Transverse colon (tissue), 3 donors: Measurements from ENCODE around the gene RANBP9.

Experiments used
- EP300 ChIP-seq: sonication (generic); formaldehyde crosslinking; IDR thresholded peaks from one replicate; pipeline ENCODE4 v1.6.1; 2017; ENCODE audit warnings: antibody characterized with exemption, low read depth
- POLR2A ChIP-seq: fragments of 450-650 bp; IDR thresholded peaks from one replicate; pipeline ENCODE4 v1.6.1; 2016; ENCODE audit warnings: antibody characterized with exemption, mild to moderate bottlenecking, moderate library complexity
- TF ChIP-seq, protein P1 (sequence below), 5 experiments: fragments of 200-600 bp in 3 of 5; fragments of 450-650 bp in 2 of 5; sonication (generic) in 3 of 5; IDR thresholded peaks; 1 replicate in 2 of 5; 2 replicates in 3 of 5; pipeline ENCODE4 v1.5.1; 2016 to 2017; ENCODE audit warnings: antibody characterized with exemption in 5 of 5, inconsistent platforms in 3 of 5, mild to moderate bottlenecking in 2 of 5, moderate library complexity in 1 of 5

DNA sequence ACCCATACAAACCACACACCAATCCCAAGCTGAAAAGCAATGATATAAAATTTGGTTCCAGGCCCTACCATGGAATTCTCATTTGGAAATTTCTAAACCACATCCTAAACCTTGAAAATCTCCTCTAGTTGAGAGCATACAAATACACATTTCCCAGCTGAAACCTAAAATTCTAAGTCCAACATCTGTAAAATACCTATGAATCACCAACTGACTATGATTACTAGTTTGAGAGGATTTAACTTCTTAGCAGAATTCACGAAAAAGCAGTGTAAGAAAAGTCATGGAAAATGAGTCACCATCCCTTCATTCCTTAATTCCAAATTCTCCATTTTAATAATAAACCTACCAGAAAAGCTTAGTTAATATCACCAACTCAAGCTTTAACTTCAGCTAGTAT lies 15.4 kb downstream of the RANBP9 start:
- TF ChIP-seq EP300, result no peak
- TF ChIP-seq, protein P1, sequence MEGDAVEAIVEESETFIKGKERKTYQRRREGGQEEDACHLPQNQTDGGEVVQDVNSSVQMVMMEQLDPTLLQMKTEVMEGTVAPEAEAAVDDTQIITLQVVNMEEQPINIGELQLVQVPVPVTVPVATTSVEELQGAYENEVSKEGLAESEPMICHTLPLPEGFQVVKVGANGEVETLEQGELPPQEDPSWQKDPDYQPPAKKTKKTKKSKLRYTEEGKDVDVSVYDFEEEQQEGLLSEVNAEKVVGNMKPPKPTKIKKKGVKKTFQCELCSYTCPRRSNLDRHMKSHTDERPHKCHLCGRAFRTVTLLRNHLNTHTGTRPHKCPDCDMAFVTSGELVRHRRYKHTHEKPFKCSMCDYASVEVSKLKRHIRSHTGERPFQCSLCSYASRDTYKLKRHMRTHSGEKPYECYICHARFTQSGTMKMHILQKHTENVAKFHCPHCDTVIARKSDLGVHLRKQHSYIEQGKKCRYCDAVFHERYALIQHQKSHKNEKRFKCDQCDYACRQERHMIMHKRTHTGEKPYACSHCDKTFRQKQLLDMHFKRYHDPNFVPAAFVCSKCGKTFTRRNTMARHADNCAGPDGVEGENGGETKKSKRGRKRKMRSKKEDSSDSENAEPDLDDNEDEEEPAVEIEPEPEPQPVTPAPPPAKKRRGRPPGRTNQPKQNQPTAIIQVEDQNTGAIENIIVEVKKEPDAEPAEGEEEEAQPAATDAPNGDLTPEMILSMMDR (IDR thresholded peaks at IDR 0.05), result no peak
- TF ChIP-seq POLR2A, result no peak
